K562 (cell line): ENCODE data around the gene HYI. TPM values are rescaled to one million over a fixed set of nuclear protein-coding genes. Genes with fewer than 3 reads are reported as not detected.

ENCODE experiments used
- ATAC-seq: fragments of 200-7000 bp; cut with Tn5 transposase; 3 replicates; pipeline ENCODE4 v1.9.1; 2020; ENCODE audit warnings: moderate library complexity
- BruUV-seq: library from RNA; stranded (reverse); fragments of 400-500 nt; replicated peaks from 2 replicates; lab custom pipeline; 2021; lab: Mats Ljungman, UMichigan
- CTCF ChIA-PET: fragments of 300-600 bp; formaldehyde crosslinking; extraction: SDS; loops from one replicate; lab custom pipeline; 2021; ENCODE audit warnings: low intra/inter-chr PET ratio; lab: Yijun Ruan, JAX
- POLR2A ChIA-PET: fragments of 300-600, 350-650 bp; sonication (Branson Sonifier 250); formaldehyde crosslinking; extraction: SDS; loops from one replicate; lab custom pipeline; 2021; ENCODE audit warnings: antibody characterized with exemption, inconsistent platforms; lab: Yijun Ruan, JAX
- DNase-seq, 4 experiments: peaks; one replicate each; pipeline versions ENCODE4 v3.0.0 to v3.0.0-alpha.2; 2011 to 2018; ENCODE audit warnings: low spot score in 3 of 4, mixed read lengths in 3 of 4; ENCODE audit errors: extremely low read depth in 1 of 4
- FAIRE-seq: peaks from 2 replicates; lab custom pipeline; 2011; peaks lifted over from hg19 to GRCh38; lab: Jason Lieb, UNC
- H2AFZ ChIP-seq: 2 replicates; pipeline ENCODE4 v1.6.0; 2011; ENCODE audit warnings: low read depth, low read length, control low read depth, inconsistent platforms
- H3K27ac ChIP-seq: fragments of 200-600 bp; 3 replicates; pipeline ENCODE4 v1.8.0; 2011; ENCODE audit warnings: low read depth, mild to moderate bottlenecking, control low read depth, inconsistent platforms, low read length, moderate library complexity, mixed read lengths; ENCODE audit errors: extremely low read depth
- H3K27me3 ChIP-seq, 2 experiments: fragments of 300-600 bp in 1 of 2; 2 replicates in 1 of 2; 3 replicates in 1 of 2; pipeline versions ENCODE4 v1.6.0 to v1.8.0; 2011; ENCODE audit warnings: inconsistent platforms in 2 of 2, low read length in 2 of 2, mild to moderate bottlenecking in 1 of 2, mixed read lengths in 1 of 2, moderate library complexity in 1 of 2; ENCODE audit not compliant: control insufficient read depth in 2 of 2, insufficient read depth in 2 of 2
- H3K36me3 ChIP-seq: fragments of 300-600 bp; 3 replicates; pipeline ENCODE4 v1.8.0; 2011; ENCODE audit warnings: mild to moderate bottlenecking, low read length, inconsistent platforms; ENCODE audit not compliant: control insufficient read depth, insufficient read depth
- H3K4me1 ChIP-seq, 2 experiments: fragments of 200-600 bp in 1 of 2; replicated peaks in 1 of 2; 2 replicates in 1 of 2; 3 replicates in 1 of 2; pipeline versions ENCODE4 v1.5.1 to v1.8.0; 2011; ENCODE audit warnings: inconsistent platforms in 2 of 2, low read length in 2 of 2, mild to moderate bottlenecking in 1 of 2, mixed read lengths in 1 of 2, moderate library complexity in 1 of 2; ENCODE audit not compliant: control insufficient read depth in 2 of 2, insufficient read depth in 2 of 2
- H3K4me2 ChIP-seq: 2 replicates; pipeline ENCODE4 v1.6.1; 2011; ENCODE audit warnings: low read length, control low read depth, inconsistent platforms, mixed read lengths; ENCODE audit not compliant: insufficient read depth
- H3K4me3 ChIP-seq: fragments of 200-600 bp; sonication (generic), shearing (Covaris generic); 2 replicates; pipeline ENCODE4 v1.5.1; 2016; ENCODE audit warnings: control low read depth, inconsistent platforms
- H3K79me2 ChIP-seq: fragments of 200-600 bp; 3 replicates; pipeline ENCODE4 v1.8.0; 2011; ENCODE audit warnings: low read length, inconsistent platforms; ENCODE audit not compliant: control insufficient read depth, insufficient read depth
- H3K9ac ChIP-seq, 2 experiments: 2 replicates each; pipeline versions ENCODE4 v1.6.0 to v1.6.1; 2011; ENCODE audit warnings: low read depth in 2 of 2, low read length in 2 of 2, control low read depth in 1 of 2, inconsistent platforms in 1 of 2, mild to moderate bottlenecking in 1 of 2, mixed read lengths in 1 of 2; ENCODE audit not compliant: insufficient read depth in 1 of 2
- H3K9me1 ChIP-seq: one replicate; pipeline ENCODE4 v1.6.0; 2011; ENCODE audit warnings: inconsistent platforms, mild to moderate bottlenecking, low read length, moderate library complexity; ENCODE audit not compliant: control insufficient read depth, insufficient read depth
- H3K9me3 ChIP-seq: replicated peaks from 2 replicates; pipeline ENCODE4 v1.5.1; 2011; ENCODE audit warnings: low read depth, low read length, inconsistent platforms; ENCODE audit not compliant: control insufficient read depth, insufficient read depth
- H4K20me1 ChIP-seq: replicated peaks from 2 replicates; pipeline ENCODE4 v1.6.1; 2011; ENCODE audit warnings: low read length, inconsistent platforms, mixed read lengths; ENCODE audit not compliant: control insufficient read depth, insufficient read depth
- CEBPG ChIP-seq, 3 experiments: fragments of 200-800 bp in 1 of 3; sonication (Bioruptor generic) in 1 of 3; sonication (generic) in 1 of 3; formaldehyde crosslinking in 1 of 3; IDR thresholded peaks in 2 of 3; conservative IDR thresholded peaks in 1 of 3; 2 replicates each; pipeline versions ENCODE4 v1.6.1 to v1.8.0; 2016 to 2022; ENCODE audit warnings: missing compliant biosample characterization in 2 of 3, missing genetic modification characterization in 2 of 3, mild to moderate bottlenecking in 1 of 3, missing genetic modification reagents in 1 of 3
- CHD1 ChIP-seq: fragments of 200-600 bp; sonication (generic); IDR thresholded peaks from one replicate; pipeline ENCODE4 v1.6.1; 2012; ENCODE audit warnings: mild to moderate bottlenecking, moderate library complexity, low read length, inconsistent platforms
- CREM ChIP-seq: IDR thresholded peaks from 2 replicates; pipeline ENCODE4 v1.6.1; 2014; ENCODE audit warnings: antibody characterized with exemption, low read depth
- DNMT1 ChIP-seq: fragments of 450-650 bp; IDR thresholded peaks from 2 replicates; pipeline ENCODE4 v1.6.1; 2016; ENCODE audit warnings: antibody characterized with exemption, mild to moderate bottlenecking
- FOXJ2 ChIP-seq: fragments of 200-800 bp; sonication (Bioruptor generic); IDR thresholded peaks from 2 replicates; pipeline ENCODE4 v1.6.1; 2016; ENCODE audit warnings: missing genetic modification characterization, missing compliant biosample characterization
- JUND ChIP-seq, 2 experiments: IDR thresholded peaks; 2 replicates in 1 of 2; 3 replicates in 1 of 2; pipeline ENCODE4 v1.6.1; 2011; ENCODE audit warnings: borderline replicate concordance in 2 of 2, low read depth in 2 of 2, low read length in 2 of 2, improper control_type of control experiment in 1 of 2, missing biosample characterization in 1 of 2, missing genetic modification characterization in 1 of 2, missing genetic modification reagents in 1 of 2
- NFIC ChIP-seq: fragments of 450-650 bp; IDR thresholded peaks from 2 replicates; pipeline ENCODE4 v1.6.1; 2017; ENCODE audit warnings: mild to moderate bottlenecking, inconsistent platforms
- PHF20 ChIP-seq: fragments of 450-650 bp; IDR thresholded peaks from 2 replicates; pipeline ENCODE4 v1.6.1; 2018; ENCODE audit not compliant: partially characterized antibody
- ZNF717 ChIP-seq: fragments of 250-450 bp; sonication (Bioruptor Pico); IDR thresholded peaks from 2 replicates; pipeline ENCODE4 v1.5.0; 2021
- WGBS: fragments of 100-300 bp; shearing (Covaris generic); methylation state at CpG from one replicate; pipeline ENCODE4 v1.1.6; 2016; ENCODE audit warnings: low coverage, mixed read lengths; ENCODE audit not compliant: insufficient coverage; ENCODE audit errors: missing lambda C conversion rate; 5-methylcytosine and 5-hydroxymethylcytosine counted together
- in situ Hi-C: fragments of 300-500 bp; cut with MboI; formaldehyde crosslinking; loops from 4 replicates; pipeline ENCODE4 v1.15.0; 2018; ENCODE audit warnings: inconsistent platforms, mixed read lengths
- intact Hi-C: fragments of 100-400 bp; cut with micrococcal nuclease; formaldehyde crosslinking; loops from 2 replicates; pipeline ENCODE4 v1.14.2; 2022
- polyA plus RNA-seq, 8 experiments: library from polyadenylated mRNA; depleted of rRNA in 4 of 8; stranded (reverse) in 5 of 8; unstranded in 3 of 8; fragments of >200 nt; fragmentation: Nextera tagmentation in 2 of 8; fragmentation: Illumina TruSeq in 1 of 8; extraction: Ambion mirVana in 2 of 8; extraction: Trizol in 1 of 8; gene quantifications; 2 replicates each; pipeline versions ENCODE4 v1.2.1 to v1.2.3, GENCODE V29; 2011 to 2014; ENCODE audit warnings: inconsistent platforms in 1 of 8, missing spikeins in 1 of 8
- total RNA-seq, 7 experiments: library from RNA; depleted of rRNA in 6 of 7; stranded (reverse); fragments of >200 nt in 6 of 7; fragmentation: Illumina TruSeq in 2 of 7; extraction: Trizol in 2 of 7; gene quantifications; 2 replicates each; pipeline versions ENCODE4 v1.2.1 to v1.2.3, GENCODE V29; 2011 to 2021; ENCODE audit warnings: low replicate concordance in 1 of 7
- TF ChIP-seq, protein P1 (sequence below), 2 experiments: fragments of 450-650 bp in 1 of 2; sonication (generic) in 1 of 2; formaldehyde crosslinking in 1 of 2; IDR thresholded peaks in 1 of 2; conservative IDR thresholded peaks in 1 of 2; 2 replicates each; pipeline versions ENCODE4 v1.6.1 to v1.8.1; 2016 to 2023; ENCODE audit warnings: mild to moderate bottlenecking in 2 of 2, moderate library complexity in 2 of 2, inconsistent platforms in 1 of 2, missing genetic modification reagents in 1 of 2

Gene HYI
- total and polyA plus RNA-seq, 9 of the 15 experiments (the other 6 are each of a cell fraction or from before 2014, with no cell fraction given) = 0.04 to 4.1 (median 1.4) TPM; not detected in 1

GRCh38 chr1:43463479-43463878, 9.7 kb upstream of the HYI start:
- H3K4me3 ChIP-seq = no peak overlapping the region
- no peak overlapping the region for H3K27ac ChIP-seq
- H2AFZ ChIP-seq = no peak overlapping the region
- no peaks in the 10 kb centered on the region for H4K20me1 ChIP-seq
- POLR2A ChIA-PET = interaction anchor here (0.6 kb wide), 1 partner anchor 1988 kb away, joined by 3 read pairs; no protein-coding TSS in a partner anchor
- in situ Hi-C loops (no loop called here), intact Hi-C loops (no loop called here)
- DNase-seq = no peak
- BruUV-seq = no TSS peak
- H3K4me2 ChIP-seq = no peak overlapping the region
- TF ChIP-seq CREM (no peak), NFIC (peak; percentile 40)
- H3K27me3 ChIP-seq = peaks cover 11 to 30% of the 10 kb centered on the region in 2 experiments; a peak in 4 of 5 replicates
- no peaks in the 10 kb centered on the region for H3K79me2 ChIP-seq
- no peak for ATAC-seq
- no peaks in the 10 kb centered on the region for H3K9me1 ChIP-seq
- peak; percentile 35 for FAIRE-seq
- H3K9ac ChIP-seq = no peak overlapping the region
- 5% methylated on average over 2 of the region's 2 CpGs for WGBS
- H3K4me1 ChIP-seq = no peaks in the 10 kb centered on the region
- H3K9me3 ChIP-seq = no peaks in the 10 kb centered on the region
- CTCF ChIA-PET = no interaction called here
- H3K36me3 ChIP-seq = no peaks in the 10 kb centered on the region

DNA sequence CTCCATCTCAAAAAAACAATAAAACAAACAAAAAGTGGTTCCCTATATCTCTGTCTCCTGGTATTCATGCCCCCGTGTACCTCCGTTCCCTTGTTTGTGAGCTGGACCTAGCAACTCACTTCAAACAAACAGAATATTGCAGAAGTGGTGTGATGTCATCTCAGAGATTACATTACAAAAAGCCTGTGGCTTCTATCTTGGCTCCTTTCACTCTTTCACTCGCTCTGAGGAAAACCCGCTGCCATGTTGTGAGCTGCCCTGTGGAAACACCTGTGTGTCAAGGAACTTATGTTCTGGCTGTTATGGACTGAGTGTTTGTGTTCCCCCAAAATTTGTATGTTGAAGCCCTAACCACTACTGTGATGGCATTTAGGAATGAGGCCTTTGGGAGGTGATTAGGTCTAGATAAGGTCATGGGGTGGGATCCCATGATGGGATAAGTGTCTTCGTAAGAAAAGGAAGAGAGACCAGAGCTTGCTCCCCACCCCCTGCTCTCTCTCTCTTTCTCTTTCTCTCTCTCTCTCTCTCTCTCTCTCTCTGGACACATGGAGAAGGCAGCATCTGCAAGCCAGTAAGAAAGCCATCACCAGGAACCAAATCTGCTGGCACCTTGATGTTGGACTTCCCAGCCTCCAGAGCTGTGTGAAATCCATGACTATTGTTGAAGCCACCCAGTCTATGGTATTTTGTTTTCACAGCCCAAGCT, 7.4 kb upstream of the HYI start:
- Histone ChIP-seq H3K9me3 (no peaks in the 10 kb centered on the region), H3K4me3 (no peak overlapping the region), H3K4me1 (no peaks in the 10 kb centered on the region), H3K27ac (no peak overlapping the region), H3K4me2 (no peak overlapping the region), H3K9ac (no peak overlapping the region), H3K9me1 (no peaks in the 10 kb centered on the region), H3K36me3 (no peaks in the 10 kb centered on the region)
- POLR2A ChIA-PET = interaction anchor here (0.6 to 1.6 kb wide), 3 partner anchors 16 to 175 kb away, joined by 3 to 5 read pairs (median 3); no protein-coding TSS in a partner anchor
- 2% methylated on average over 5 of the region's 5 CpGs for WGBS
- DNase-seq = no peak
- CTCF ChIA-PET = no interaction called here
- intact Hi-C loops = no loop called here
- TF ChIP-seq JUND (IDR thresholded peaks at IDR 0.05; ENCODE audit: borderline replicate concordance, low read depth, low read length) (no peak), JUND (tag; IDR thresholded peaks at IDR 0.05; ENCODE audit: borderline replicate concordance, low read depth, low read length) (0 out of 3 replicates have a peak, but pooled peaks have one; percentile 26), CHD1 (no peak), CEBPG (CRISPR knock-in tag; IDR thresholded peaks at IDR 0.05) (no peak), CEBPG (tag; conservative IDR thresholded peaks at IDR 0.05 in 1 of 2, IDR thresholded peaks at IDR 0.05 in 1 of 2) (peak; percentile 46 to 55; a peak in 3 of 4 replicates), ZNF717 (no peak), PHF20 (no peak), DNMT1 (no peak), FOXJ2 (tag) (peak; percentile 92)
- TF ChIP-seq, protein P1, sequence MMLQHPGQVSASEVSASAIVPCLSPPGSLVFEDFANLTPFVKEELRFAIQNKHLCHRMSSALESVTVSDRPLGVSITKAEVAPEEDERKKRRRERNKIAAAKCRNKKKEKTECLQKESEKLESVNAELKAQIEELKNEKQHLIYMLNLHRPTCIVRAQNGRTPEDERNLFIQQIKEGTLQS (IDR thresholded peaks at IDR 0.05) = peak; percentile 59
- TF ChIP-seq, protein P1 (CRISPR knock-in tag; conservative IDR thresholded peaks at IDR 0.05) = no peak
- TF ChIP-seq, all 486 proteins: peak for 4
- H3K79me2 ChIP-seq = no peaks in the 10 kb centered on the region
- BruUV-seq = no TSS peak
- peaks cover 11 to 17% of the 10 kb centered on the region in 2 experiments; a peak in 4 of 5 replicates for H3K27me3 ChIP-seq
- H2AFZ ChIP-seq = no peak overlapping the region
- no peaks in the 10 kb centered on the region for H4K20me1 ChIP-seq
- in situ Hi-C loops = no loop called here
- peak; percentile 26; the same call in 1 of the 3 replicates for ATAC-seq
- no peak for FAIRE-seq
